Tongue (tissue), 2 donors: ENCODE results near the gene TMEM132E. TPM values are rescaled to one million over a fixed set of nuclear protein-coding genes. Genes with fewer than 3 reads are reported as not detected.

ENCODE experiments used
- DNase-seq: peaks from one replicate; pipeline ENCODE4 v3.0.0-alpha.2; 2015
- total RNA-seq: library from RNA; depleted of rRNA; stranded (reverse); fragments of >200 nt; gene quantifications from one replicate; pipeline ENCODE4 v1.2.3, GENCODE V29; 2014

Gene TMEM132E
- total RNA-seq, 1 donor from 2014 or later: 0.82 TPM

DNA sequence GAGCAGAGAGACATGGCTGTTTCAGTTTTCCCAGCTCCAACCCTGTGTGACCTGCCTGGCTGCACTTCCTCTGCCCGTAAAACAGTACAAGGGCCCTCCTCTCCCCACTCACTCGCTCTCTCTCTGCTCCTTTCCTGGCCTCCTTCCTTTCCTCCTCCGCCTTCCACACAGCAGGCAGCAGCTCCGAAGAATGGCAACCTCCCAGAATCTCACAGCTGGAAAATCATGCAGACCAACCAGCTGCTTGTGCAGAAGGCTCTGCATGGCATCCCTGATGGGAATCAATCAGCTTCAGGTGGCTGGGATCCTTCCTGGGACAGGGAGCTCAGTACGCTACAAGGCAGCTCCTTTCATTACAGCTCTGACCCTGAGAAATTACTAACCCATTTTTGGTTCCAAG lies 27.4 kb downstream of the TMEM132E start:
- peak; percentile 72 for DNase-seq

DNA sequence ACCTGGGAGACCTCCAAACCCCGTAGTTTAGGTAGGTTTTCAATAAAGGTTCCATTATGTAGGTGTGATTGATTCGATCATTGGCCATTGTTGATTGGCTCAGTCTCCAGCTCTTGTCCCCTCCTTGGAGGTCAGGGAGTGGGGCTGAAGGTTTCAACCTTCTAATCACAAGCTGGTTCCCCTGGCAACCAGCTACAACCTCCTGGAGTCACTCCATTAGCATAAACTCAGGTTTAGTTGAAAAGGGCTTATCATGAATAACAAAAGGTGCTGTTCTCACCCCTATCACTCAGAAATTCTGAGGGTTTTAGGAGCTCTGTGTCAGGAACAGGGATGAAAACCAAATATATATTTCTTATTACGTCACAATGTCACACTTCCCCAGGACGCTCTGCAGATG lies 28.5 kb downstream of the TMEM132E start:
- no peak for DNase-seq

DNA sequence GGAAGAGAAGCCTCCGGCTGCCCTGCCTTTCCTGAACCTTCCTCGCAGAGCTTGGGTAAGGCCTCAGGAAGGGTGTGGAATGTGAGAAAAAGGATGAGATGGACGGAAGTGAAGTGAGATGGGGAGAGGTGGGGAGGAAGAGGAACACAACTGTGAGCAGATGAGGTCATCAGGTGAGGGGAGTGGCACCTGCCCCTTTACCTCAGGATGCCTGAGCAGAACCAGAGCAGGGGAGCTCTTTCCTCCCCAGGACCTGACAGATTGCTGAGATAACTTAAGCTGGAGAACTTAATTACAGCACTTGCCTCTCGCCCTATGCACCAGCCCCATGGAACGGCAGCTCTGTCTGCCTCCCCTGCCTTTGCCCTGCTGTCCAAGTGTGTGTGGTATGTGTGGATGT lies 29.8 kb downstream of the TMEM132E start:
- no peak for DNase-seq

DNA sequence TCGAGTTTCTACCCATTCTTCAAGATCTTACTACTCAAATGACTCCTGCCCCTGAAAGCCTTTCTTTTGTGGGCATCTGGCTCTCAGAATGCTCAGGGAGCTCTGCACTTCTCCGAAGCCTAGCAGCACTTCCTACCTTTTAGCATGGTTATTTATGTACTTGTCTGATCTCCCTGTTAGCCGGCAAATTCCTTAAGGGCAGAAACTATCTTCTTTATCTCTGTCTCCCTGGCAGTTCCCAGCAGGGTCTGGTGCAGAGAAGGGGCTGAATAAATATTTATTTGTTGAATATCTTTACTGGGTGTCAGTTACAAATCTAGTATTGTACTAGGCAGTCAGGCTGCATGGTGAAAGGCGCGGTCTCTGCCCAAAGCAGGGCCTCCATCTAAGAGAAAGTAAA lies 30.7 kb downstream of the TMEM132E start:
- no peak for DNase-seq

DNA sequence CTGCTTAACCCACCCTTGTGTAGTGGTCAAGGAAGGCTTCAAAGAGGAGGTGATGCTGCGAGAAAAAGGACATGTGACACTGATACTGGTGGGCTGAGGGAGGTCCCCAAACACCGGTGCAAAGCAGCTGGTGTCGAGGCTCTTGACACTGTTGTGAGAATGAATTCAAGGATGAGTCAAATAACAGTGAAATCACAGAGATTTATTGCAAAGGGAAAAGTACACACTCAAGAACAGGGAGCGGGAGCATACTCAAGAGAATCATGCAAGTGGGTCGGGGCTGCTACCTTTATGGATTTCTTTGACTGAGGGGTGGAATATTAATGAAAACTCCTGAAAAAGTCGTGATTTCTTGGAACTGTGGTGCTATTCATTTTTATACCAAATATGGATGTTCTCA lies 31.1 kb downstream of the TMEM132E start:
- no peak for DNase-seq

DNA sequence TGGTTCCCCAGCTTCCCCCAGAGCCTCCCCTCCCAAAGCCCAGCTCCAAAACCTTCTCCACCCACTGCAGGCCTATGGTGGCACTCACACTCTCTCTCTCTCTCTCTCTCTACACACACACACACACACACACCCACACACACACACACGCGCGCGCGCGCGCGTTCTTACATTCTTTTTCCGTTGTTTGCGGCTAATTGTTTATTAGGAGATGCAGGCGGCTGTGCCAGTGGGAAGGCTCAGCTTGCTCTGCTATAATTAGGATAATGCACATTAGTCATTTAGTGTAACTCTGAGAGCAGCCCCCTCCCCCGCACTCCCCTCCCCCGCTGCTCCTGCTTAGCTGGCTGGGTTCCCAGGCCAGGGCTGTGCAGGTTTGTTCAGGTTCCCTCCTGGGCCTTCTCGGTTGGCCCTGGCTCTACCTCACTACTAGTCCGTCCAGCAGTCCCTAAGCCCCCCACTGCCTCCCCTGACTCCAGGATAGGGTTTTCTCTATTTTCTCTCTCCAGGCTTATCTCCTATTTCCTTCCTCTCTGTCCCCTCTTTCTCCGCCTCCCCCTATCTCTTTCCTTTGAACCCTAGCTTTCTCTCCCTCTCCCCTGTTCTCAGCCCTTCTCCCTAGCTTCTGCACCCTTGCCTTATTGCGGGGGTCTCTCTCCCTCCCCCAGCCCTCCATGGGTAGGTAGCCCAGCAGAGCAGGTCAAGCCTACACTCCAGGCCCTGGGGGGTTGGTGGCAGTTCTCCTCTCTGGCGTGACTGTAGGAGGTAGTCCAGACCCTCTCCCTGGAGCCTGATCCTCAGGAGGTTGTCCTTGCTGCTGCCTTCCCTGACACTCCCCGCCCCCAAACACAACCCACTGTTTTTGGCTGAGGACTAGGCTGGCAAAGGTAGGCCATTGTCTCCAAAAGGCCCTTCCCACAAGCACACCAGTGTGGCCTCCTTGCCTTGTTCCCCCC lies 34.0 kb downstream of the TMEM132E start:
- peak; percentile 35 for DNase-seq

DNA sequence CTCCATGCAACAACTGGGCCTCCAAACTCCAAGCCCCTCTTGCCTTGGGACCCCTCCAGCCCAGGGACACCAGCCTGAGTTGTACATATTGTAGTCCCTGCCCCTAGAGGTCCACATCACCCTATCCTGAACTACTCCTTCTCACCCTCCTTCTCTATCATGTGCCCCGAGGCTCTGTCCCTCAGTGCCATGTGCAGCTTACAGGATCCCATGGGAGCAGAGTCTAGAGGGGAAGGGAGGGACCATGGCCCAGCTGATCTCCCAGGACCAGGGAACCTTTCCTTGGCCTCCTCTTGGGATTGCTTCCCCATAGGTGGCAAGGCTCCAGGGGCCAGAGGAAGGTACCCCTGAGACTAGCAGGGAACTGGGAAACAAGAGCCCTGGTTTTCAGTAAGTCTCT lies 35.3 kb downstream of the TMEM132E start:
- no peak for DNase-seq

DNA sequence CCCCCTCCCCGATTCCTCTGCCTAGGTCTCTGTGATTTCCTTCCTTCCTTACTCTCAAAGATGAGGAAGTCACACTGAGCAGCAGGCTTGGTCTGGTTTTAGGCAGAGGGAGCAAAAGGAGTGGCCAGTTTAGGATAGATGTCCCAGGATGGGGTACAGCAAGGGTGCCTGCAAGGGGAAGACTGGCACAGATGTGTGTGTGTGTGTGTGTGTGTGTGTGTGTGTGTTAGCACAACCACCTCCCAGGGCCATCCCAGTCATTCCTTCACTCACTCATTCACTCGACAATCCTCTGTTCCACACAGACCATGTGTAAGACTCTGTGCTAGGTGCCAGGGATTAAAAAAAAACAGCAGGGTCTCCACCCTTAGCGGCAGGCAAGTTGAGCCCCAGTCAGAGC lies 35.9 kb downstream of the TMEM132E start:
- DNase-seq: no peak

DNA sequence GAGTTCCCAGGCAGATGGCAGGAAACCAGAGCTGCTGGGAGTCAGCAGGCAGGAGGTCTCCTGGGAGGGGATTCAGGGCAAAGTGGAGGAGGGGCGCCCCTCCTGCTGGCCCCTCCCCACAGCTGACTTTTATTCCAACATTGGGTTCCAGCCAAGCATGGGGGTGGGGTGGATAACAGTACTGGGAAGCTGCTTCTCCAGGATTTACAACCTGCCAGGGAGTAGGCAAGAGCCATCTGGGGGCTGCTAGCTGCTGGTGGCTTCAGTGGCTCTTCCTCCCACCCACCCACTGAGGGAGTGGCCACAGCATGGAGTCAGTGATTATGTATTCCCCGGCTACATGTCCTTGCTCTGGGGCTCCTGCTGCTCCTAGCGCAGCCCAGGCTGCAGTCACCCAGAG lies 36.8 kb downstream of the TMEM132E start:
- DNase-seq: peak; percentile 78

DNA sequence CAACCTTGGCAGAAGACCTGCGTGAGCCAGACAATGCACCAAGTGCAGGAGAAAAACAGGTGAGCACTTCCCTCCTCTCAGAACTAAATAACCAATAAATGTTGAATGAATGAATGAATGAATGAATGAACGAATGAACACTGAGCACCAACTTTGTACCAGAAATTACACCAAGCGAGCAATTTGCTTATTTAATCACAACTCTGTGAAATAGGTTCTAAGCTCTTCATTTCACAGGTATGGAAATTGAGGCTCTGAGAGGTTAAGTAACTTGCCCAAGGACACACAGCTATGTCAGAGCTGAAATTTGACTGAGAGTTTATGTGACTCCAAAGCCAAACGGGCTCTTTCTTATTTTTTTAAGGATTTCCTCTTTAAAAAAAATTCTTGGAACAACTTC lies 38.0 kb downstream of the TMEM132E start:
- DNase-seq: no peak

DNA sequence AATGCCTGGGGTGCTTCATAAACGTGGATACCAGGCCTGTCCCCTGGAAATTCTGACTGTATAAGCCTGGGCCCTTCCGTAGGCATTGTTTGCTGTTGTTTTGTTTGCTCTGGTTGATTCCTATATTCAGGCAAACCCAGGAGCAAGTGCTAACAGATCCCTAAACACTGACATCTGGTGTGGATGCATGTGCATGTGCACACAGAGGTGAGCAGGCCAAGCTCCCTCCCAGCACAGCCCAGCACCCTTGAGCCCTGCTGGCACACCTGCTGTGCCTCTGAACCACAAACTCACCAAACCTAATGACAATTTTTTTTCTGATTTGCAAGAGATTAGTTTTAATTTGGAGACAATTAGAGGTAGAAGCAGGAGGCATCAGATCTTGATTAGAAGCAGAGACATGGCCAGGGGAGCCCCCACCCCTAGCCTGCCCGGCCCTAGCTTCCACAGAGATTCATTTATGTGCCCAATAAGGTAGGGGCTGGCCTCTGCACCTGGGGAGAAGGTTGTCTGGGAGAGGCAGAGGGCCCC lies 40.4 kb downstream of the TMEM132E start:
- no peak for DNase-seq

DNA sequence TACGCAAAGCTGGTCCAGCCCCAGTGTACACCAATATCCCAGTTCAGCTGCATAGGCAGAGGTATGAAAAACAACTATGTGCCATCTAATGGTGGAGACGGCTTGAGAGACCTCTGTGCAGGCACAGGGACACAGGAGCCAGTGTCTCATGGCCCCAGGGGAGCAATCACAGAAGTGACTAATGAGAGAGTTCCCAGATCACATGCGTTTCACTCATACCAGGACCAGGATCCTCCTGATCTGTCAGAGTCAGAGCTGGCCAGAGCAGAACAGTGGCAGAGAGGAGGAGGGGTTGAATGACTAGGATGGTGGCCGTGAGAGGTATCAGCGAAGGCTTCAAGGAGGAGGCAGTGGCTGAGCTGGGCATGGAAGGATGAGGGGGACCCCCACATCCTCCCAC lies 41.1 kb downstream of the TMEM132E start:
- no peak for DNase-seq

DNA sequence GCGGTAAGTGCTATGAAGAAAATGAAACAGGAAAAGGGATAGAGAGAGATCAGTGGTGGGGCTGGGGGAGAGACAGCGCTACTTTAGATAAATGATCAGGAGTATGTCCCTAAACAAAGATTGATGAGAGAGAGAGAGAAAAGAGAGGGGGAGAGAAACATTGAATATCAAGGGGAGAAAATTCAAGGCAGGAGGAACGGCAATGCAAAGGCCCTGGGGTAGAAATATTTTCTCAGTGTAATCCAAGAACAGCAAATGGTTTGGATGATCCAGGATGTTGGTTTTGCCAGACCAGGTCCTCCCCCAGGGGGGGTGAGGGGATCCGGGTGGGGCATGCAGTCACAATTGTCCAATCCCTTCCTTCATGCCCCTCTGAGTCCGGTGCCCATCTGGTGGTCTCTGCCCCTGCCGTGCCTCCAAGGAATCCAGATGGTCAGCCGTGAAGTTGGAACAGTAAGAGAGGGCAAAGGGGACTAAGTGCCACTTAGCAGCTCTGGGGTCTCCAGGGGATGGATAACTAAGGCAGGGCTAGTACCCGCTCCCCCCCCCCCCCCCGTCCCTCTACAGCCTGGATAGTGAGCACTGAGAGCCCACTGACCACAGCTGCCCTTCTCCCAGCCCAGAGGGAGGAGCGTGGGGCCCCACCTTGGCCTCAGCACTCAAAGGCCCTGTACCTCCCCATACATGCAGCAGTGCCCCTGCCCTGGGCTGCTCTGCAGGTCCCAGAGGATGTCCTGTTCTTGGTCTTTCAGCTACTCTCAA lies 43.7 kb downstream of the TMEM132E start:
- no peak for DNase-seq

DNA sequence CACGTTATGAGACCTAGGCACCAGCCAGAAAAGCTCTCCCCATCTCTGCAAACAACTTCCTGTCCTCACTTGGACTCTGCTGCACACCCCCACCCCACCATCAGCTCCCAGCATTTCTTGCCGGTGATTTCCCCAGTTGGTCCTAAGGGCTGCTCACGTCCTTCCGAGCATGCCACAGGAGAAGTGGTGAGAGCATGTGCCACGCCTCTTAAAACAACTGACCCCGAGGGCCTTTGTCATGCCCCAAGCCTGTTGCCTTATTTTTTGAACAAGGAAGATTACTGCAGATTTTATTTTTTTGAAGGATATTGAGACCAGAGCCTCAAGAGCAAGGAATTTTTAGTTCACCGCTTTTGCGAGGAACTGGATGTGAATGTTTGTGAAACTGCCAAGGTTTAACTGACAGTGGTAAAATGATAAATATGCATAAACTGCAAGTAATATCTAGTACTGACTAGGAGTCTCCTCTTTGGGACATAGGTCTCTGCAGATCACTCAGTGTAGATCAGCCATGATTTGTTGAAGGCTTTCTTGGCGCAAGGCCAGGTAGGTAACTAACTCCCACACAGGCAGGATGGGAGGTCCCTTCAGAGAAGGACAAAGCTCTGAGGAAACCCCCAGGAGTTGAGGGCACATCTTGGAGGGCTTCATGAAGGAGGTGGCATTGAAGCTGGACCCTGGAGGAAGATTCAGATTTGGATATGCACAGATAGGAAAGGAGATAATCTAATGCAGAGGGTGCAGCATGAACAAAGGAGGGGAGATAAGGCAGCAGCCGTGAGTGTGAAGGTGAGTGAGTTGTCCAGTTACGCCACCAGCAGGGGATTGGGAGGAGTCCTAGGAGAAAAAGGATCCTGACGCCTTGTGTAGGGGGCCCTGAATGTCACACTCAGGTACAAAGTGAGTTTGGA lies 44.7 kb downstream of the TMEM132E start:
- DNase-seq: no peak

DNA sequence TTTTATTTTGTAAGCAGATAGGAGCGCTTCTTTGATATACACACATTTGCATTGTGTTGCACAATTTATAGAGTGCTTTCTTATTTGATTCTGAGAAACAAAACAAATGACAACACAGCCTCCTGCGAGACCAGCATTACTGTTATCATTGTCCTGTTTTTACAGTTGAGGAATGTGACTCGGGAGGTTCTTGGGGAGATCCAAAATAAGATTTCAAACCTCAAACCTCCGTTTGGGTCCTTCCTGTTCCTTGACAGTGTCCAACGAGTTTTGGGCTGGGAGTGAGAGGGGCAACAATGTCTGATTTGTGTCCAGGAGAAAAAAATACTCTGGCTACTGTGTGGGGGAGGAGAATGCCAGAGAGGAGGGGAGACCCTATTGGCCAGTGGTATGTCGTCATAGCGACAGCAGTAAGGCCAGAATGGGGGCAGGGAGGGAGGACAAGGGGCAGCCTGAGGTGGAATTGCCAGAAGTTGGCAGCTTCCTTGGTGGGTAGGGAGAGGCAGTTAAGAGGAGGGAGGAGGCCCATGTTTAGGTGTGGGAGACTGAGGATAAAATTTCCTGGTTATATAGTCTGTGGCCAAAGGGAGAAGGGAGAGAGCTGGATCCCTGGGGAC lies 45.5 kb downstream of the TMEM132E start:
- no peak for DNase-seq

DNA sequence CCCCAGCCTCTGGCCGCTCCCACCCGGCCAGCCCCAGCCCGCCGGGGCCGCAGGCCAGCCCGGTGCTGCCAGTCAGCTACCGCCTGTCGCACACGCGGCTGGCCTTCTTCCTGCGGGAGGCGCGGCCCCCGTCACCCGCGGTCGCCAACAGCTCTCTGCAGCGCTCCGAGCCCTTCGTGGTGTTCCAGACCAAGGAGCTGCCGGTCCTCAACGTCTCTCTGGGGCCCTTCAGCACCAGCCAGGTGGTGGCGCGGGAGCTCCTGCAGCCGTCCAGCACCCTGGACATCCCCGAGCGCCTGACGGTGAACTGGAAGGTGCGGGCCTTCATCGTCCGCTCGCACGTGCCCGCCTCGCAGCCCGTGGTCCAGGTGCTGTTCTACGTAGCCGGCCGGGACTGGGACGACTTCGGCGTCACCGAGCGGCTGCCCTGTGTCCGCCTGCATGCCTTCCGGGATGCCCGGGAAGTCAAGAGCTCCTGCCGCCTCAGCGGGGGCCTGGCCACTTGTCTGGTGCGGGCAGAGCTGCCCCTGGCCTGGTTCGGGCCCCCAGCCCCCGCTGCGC lies 46.8 kb downstream of the TMEM132E start:
- DNase-seq: no peak

DNA sequence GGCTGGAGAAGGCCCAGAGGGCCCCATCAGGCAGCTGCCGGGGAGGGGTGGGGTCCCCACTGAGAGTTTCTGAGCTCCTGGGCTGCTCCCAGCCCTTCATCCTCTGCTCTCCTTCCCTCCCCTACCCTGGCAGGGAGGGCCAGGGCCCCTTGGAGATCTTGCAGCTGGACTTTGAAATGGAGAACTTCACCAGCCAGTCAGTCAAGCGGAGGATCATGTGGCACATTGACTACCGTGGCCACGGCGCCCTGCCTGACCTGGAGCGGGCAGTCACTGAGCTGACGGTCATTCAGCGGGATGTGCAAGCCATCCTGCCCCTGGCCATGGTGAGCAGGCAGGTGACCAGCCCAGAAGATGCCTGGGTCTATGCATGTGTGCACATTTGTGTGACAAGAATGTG lies 49.5 kb downstream of the TMEM132E start:
- no peak for DNase-seq

DNA sequence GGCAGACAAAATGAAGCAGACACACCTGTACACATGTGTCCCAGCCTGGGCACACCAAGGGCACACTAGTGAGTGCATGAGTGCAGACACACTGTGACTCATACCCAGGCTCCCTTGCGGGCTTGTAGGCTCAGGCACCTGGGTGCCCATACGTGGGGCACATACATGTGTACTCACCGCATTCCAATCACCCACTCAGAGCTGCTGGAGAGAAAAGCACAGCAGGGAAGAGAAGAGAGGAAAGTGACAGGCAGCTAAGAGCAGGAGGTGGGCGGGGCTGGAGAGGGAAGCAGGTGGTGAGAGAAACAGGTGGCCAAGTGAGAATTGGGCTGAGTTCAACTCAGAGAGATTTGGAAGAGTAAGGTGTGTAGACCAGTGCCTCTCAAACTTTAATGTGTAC lies 54.0 kb downstream of the TMEM132E start:
- no peak for DNase-seq

DNA sequence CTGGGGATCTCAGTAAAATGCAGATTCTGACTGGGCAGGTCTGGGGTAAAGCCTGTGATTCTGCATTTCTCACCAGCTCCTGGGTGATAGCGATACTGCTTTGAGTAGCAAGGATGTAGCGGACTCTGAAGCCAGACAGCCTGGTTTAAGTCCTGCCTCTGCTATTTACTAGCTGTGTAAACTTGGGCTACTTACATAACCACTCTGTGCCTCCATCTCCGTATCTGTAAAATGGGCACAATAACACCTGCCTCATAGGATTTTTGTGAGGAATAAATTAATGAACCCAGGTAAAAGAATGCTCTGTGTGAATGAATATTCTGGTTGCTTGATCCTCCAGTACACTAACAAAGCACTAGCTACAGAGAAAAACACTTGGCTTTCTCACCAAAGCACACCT lies 54.4 kb downstream of the TMEM132E start:
- no peak for DNase-seq

DNA sequence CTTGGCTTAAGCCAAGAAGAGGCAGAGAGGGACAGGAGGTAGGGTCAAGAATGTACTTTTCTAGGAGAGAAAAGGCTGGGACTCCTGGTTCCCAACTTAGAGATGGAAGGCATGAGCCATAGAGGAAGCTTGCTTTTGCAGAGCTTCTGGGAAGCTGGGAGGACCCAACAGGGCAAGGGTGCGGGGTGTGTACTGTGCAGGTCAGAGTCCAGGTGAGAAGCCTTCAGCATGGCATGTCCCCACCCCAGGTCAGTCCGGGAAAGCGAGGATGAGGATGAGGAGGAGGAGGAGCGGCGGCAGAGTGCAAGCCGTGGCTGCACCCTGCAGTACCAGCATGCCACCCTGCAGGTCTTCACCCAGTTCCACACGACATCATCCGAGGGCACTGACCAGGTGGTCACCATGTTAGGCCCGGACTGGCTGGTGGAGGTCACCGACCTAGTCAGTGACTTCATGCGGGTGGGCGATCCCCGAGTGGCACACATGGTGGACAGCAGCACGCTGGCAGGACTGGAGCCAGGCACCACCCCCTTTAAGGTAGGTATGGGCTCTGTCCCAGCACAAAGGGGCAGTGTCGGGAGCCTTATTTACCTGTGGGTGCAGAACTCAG lies 55.3 kb downstream of the TMEM132E start:
- DNase-seq: no peak

DNA sequence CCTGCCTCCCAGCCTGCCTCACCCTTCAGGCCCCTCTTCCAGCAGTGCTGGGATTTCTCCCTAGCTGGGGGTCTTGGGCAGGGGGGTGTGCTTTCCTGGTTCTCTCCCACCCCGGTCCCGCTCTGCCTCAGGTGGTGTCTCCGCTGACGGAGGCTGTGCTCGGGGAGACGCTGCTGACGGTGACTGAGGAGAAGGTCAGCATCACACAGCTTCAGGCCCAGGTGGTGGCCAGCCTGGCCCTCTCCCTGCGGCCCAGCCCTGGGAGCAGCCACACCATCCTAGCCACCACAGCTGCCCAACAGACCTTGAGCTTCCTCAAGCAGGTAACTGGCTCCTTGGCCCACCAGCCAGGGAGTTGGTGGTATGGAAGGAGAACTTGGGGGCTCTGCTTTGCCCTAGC lies 56.5 kb downstream of the TMEM132E start:
- no peak for DNase-seq
